ENCODE measurements around the gene AHSA1. TPM values are rescaled to one million over a fixed set of nuclear protein-coding genes. Genes with fewer than 3 reads are reported as not detected.

Gene AHSA1
- polyA plus RNA-seq, 1 donor (not counting 4 experiments of a cell fraction or from before 2014, with no cell fraction given), result 247 TPM

DNA sequence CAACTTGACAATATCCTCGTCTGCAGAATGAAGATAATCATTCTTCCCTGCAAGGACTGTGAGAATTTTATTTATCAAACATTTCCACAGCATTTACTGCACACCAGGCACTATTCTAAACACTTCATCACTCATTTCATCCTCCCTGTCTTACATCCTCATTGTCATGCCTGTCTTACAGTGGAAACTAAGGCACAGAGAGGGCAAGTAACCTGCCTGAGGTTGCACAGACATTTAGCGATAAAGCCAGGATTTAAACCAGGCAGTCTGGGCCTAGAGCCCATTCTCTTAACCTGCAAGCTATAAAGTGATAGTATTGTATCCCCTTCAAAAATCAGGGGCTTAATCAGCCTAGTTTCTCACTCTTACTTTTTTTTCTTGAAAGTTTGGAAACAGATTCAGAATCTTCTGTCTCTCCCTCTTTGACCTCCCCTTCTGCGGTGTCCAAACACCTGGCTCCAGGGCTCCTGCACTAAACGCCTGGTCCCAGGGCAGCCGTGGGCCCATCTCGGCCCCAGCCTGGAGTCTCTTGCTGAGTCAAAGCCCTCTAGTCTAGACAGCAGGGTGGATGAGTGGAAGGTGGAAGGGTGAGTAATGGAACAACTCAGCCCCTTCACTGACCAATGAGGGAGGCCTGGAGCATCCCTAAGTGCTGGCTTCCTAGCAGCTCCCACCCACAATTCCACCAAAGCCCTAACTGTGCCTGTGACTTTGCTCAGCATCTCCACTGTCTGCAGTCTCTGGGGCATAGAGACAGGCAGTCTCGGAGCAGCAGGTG is 28.2 kb downstream of the AHSA1 start:
- dilution Hi-C loops (cut with MboI; ENCODE audit: extremely low pct_ligation_motif_present, low sequenced_read_pairs), result no loop called here
- H3K79me2 ChIP-seq (ENCODE audit: control insufficient read depth, insufficient read depth, low read length), result no peaks in the 10 kb centered on the region
- H3K4me1 ChIP-seq (ENCODE audit: control insufficient read depth, extremely low read depth, insufficient read depth, low read length), result no peaks in the 10 kb centered on the region
- no peaks in the 10 kb centered on the region for H4K20me1 ChIP-seq (ENCODE audit: control insufficient read depth, extremely low read depth, insufficient read depth, low read length)
- no peaks in the 10 kb centered on the region for H3K9me1 ChIP-seq (ENCODE audit: control insufficient read depth, extremely low read depth, insufficient read depth, low read length)
- H3K27ac ChIP-seq (ENCODE audit: control insufficient read depth, insufficient read depth, low read length), result no peak overlapping the region
- FAIRE-seq (no peak), DNase-seq (ENCODE audit: low read depth, low spot score) (no peak)
- no peaks in the 10 kb centered on the region for H3K27me3 ChIP-seq (ENCODE audit: control insufficient read depth, extremely low read depth, insufficient read depth, low read length)
- no peaks in the 10 kb centered on the region for H3K36me3 ChIP-seq (ENCODE audit: control insufficient read depth in 2 of 2, extremely low read depth in 1 of 2, insufficient read depth in 2 of 2, low read length in 2 of 2)
- TF ChIP-seq, protein P1, sequence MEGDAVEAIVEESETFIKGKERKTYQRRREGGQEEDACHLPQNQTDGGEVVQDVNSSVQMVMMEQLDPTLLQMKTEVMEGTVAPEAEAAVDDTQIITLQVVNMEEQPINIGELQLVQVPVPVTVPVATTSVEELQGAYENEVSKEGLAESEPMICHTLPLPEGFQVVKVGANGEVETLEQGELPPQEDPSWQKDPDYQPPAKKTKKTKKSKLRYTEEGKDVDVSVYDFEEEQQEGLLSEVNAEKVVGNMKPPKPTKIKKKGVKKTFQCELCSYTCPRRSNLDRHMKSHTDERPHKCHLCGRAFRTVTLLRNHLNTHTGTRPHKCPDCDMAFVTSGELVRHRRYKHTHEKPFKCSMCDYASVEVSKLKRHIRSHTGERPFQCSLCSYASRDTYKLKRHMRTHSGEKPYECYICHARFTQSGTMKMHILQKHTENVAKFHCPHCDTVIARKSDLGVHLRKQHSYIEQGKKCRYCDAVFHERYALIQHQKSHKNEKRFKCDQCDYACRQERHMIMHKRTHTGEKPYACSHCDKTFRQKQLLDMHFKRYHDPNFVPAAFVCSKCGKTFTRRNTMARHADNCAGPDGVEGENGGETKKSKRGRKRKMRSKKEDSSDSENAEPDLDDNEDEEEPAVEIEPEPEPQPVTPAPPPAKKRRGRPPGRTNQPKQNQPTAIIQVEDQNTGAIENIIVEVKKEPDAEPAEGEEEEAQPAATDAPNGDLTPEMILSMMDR (optimal IDR thresholded peaks at IDR 0.05 in 1 of 3, IDR thresholded peaks at IDR 0.05 in 1 of 3, conservative IDR thresholded peaks at IDR 0.05 in 1 of 3; ENCODE audit: extremely low read depth in 1 of 3, insufficient read depth in 2 of 3, low read length in 3 of 3), result no peak
- TF ChIP-seq EZH2 (IDR thresholded peaks at IDR 0.05; ENCODE audit: low read length), result no peak
- H2AFZ ChIP-seq (ENCODE audit: control insufficient read depth, low read length), result no peak overlapping the region
- no peaks in the 10 kb centered on the region for H3K9me3 ChIP-seq (ENCODE audit: control insufficient read depth, low read depth, low read length)
- H3K4me2 ChIP-seq (ENCODE audit: control insufficient read depth, extremely low read depth, insufficient read depth, low read depth, low read length), result no peak overlapping the region
- H3K4me3 ChIP-seq (ENCODE audit: control insufficient read depth in 2 of 3, extremely low read depth in 1 of 3, insufficient read depth in 2 of 3, low read depth in 1 of 3, low read length in 3 of 3), result no peak overlapping the region
- no peak overlapping the region for H3K9ac ChIP-seq (ENCODE audit: control insufficient read depth, extremely low read depth, insufficient read depth, low read length)

DNA sequence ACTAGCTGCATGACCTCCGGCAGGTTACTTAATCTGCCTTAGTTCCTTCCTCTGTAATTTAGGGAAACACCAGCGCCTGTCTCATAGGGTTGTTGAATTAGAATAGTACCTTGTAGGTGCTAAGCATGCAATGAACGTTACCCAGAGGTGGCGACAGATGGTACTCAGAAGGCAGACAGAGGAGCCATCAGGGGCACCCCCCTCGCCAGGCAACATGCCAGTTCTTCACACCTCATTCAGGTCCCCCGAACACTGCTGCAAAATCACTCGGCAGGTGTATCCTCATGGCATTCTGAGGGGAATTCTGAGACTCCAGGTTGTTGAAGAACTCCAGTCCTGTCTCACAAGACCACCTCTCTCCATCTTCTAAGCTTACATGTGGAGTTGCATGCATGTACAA is 30.7 kb downstream of the AHSA1 start:
- Histone ChIP-seq H3K27me3 (ENCODE audit: control insufficient read depth, extremely low read depth, insufficient read depth, low read length) (no peaks in the 10 kb centered on the region), H3K9me1 (ENCODE audit: control insufficient read depth, extremely low read depth, insufficient read depth, low read length) (no peaks in the 10 kb centered on the region), H3K9ac (ENCODE audit: control insufficient read depth, extremely low read depth, insufficient read depth, low read length) (no peak overlapping the region), H2AFZ (ENCODE audit: control insufficient read depth, low read length) (no peak overlapping the region), H3K4me3 (ENCODE audit: control insufficient read depth in 2 of 3, extremely low read depth in 1 of 3, insufficient read depth in 2 of 3, low read depth in 1 of 3, low read length in 3 of 3) (no peak overlapping the region), H3K79me2 (ENCODE audit: control insufficient read depth, insufficient read depth, low read length) (no peaks in the 10 kb centered on the region), H3K4me1 (ENCODE audit: control insufficient read depth, extremely low read depth, insufficient read depth, low read length) (no peaks in the 10 kb centered on the region), H3K27ac (ENCODE audit: control insufficient read depth, insufficient read depth, low read length) (no peak overlapping the region), H3K4me2 (ENCODE audit: control insufficient read depth, extremely low read depth, insufficient read depth, low read depth, low read length) (no peak overlapping the region), H3K36me3 (ENCODE audit: control insufficient read depth in 2 of 2, extremely low read depth in 1 of 2, insufficient read depth in 2 of 2, low read length in 2 of 2) (no peaks in the 10 kb centered on the region), H3K9me3 (ENCODE audit: control insufficient read depth, low read depth, low read length) (no peaks in the 10 kb centered on the region), H4K20me1 (ENCODE audit: control insufficient read depth, extremely low read depth, insufficient read depth, low read length) (no peaks in the 10 kb centered on the region)
- DNase-seq (ENCODE audit: low read depth, low spot score) (no peak), FAIRE-seq (no peak)
- TF ChIP-seq, protein P1 (optimal IDR thresholded peaks at IDR 0.05 in 1 of 3, IDR thresholded peaks at IDR 0.05 in 1 of 3, conservative IDR thresholded peaks at IDR 0.05 in 1 of 3; ENCODE audit: extremely low read depth in 1 of 3, insufficient read depth in 2 of 3, low read length in 3 of 3), result no peak
- no peak for TF ChIP-seq EZH2 (IDR thresholded peaks at IDR 0.05; ENCODE audit: low read length)
- dilution Hi-C loops (cut with MboI; ENCODE audit: extremely low pct_ligation_motif_present, low sequenced_read_pairs), result no loop called here

All from keratinocyte (primary cell).